ENCODE data around the gene COL2A1.

Gene COL2A1

GRCh38 chr12:47943623-47944340 is 60.5 kb downstream of the COL2A1 start:
- no peak for DNase-seq

- DNase-seq: no peak
These were observed 61.6 kb downstream of the COL2A1 start for GRCh38 chr12:47942614-47943225.

GRCh38 chr12:47941871-47942613 is 62.2 kb downstream of the COL2A1 start:
- DNase-seq: no peak

DNA sequence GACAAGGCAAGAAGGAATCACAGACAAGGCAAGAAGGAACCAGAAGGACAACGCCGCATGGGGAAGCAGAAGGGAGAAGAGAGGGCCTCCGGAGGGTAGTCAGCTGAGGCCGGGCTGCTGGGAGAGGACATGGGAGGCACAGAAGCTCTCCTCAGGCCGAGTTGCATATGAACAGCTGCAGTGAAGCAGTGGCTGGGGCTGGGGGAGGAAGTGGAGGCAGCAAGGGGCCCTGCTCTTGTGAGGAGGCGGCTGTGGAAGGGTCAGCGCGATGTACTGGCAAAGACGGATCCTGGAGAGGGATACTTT is 62.8 kb downstream of the COL2A1 start:
- DNase-seq: no peak

- no peak for DNase-seq
These were observed 63.4 kb downstream of the COL2A1 start for GRCh38 chr12:47940773-47941474.

DNA sequence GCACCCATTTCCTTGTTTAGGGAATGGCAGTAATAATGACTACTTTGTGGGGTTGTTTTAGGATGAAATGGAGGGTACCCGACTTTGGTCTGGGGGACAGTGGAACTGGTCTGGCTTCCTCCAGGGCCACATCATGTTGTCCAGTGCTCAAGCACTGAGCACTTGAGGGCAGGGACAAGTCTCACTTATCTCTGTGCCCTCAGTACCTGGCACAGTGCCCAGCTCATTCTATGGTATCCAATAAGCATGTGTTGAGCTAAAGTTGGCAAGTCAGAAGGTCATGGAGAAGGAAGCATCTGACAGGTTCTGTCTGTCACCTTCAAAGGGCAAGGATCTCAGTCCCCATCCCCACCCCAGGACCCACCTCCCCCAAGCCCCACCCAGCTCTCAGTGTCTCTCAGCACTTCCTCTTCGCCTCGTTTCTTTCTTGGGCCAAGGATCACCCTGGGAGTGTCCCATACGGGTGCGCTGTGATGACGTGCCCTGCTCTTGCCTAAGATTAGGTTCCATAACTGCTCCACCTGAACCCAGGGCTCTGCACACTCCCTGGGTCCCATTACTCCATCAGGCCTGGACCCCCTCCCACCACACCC is 65.2 kb downstream of the COL2A1 start:
- DNase-seq: no peak

DNA sequence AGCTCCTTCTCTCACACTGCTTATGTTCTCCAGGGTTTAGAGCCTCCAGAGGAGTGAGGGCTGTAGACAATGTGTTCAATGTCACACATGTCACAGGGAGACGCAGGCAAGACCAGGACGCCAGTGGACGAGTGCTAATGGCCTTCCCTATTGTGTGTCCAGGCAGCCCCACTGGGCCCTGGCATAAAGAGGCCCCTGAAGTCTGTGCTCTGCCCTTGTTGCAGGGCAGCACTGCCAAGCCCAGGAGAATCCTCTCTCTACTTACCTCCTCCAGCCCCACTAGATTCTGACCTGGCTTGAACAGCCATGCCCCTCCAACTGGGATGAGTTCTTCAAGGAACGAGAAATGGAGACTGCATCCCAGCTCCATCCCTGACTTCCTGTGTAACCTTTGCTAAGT is 65.7 kb downstream of the COL2A1 start:
- no peak for DNase-seq

DNA sequence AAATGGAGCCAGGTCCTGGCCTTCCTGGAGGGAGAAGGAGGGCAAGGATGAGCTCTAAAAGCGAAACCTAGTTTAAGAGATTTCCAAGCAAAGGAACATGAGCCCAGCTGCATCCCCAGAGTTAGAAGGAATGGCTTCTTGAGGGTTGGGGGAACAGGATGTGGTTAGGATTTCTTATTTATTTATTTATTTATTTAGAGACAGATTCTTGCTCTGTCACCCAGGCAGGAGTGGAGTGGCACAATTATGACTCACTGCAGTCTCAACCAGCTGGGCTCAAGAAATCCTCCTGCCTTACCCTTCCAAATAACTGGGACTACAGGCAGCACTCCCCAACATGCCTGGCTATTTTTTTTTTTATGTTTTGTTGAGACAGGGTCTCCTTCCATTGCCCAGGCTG is 66.2 kb downstream of the COL2A1 start:
- peak; percentile 57 for DNase-seq

DNA sequence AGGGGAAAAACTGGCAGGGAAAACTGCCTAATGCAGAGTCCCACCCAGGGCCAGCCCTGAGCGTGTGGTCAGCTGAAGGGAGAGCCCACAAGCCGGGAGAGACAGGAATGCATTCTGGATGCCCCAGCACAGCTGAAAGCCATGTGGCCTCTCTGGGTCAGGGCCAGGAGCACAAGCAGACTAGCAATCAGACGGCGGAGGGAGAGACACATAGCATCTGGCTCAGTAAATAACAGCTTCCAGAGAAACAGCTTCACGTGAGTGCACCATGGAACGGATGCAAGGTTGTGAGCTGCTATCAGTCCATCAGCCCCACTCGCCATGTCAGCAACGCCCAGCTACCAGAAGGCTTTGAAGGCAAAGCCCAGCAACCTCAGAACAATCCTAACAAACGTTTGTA is 69.1 kb downstream of the COL2A1 start:
- peak; percentile 88 for DNase-seq

DNA sequence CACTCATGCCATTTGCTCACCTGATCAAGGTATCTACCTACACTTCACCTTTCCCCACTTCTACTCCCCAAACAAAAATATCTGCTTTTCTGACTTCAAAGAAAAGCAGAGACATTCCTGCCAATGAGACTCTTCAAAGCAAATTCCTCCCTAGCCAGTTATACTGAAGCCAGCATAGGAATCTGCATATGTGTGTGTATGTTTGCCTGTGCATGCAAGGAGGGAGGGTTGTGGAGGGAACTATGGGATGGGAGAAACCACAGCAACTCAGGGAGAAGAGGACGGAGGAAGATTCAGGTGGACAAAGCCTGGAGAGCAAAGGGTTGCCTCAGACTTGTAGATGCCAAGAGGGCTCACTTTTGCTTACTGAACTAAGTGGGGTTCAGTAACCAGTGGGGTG is 73.1 kb downstream of the COL2A1 start:
- no peak for DNase-seq

DNA sequence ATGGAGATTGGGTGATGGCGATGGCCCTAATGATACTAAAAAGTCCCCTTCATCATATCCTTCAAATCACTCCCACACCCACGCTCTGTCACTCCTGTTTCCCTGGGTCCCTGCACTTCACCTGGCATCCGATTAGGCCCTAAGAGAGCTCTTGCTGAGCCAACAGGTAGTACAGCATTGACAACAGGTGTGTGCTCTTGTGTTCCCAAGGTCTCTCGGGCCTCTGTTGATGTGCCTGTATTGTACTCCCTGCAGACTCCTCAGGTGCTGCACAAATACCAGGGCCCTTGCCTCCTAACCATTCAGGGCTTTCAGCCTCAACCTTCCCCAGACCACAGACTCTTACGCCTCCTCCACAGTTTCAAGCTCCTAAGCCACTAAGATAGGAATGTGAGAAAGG is 73.6 kb downstream of the COL2A1 start:
- DNase-seq: no peak

DNA sequence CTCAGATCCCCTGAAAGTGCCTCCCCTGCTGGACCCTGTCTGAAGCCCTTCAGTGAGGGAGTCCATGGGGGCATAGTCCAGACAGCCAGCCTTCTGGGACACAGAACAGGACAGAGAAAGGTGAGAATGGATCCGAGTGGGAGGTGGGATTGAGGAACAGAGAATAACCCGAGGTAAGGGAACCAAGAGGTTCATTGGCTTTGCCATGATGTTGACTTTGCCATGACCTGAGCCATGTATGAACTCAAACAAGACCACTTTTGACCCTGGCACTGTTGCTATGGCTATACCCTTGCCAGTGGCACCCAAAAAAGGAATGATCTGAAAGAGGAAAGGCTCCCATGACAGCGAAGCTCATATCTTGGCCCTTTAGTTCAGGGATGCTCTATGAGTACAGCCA is 76.9 kb downstream of the COL2A1 start:
- no peak for DNase-seq

All from fibroblast of skin of abdomen (primary cell).